ENCODE measurements around the gene OR5M3.

The OR5M3 gene

GRCh38 chr11:56486801-56487200 lies 13.6 kb upstream of the OR5M3 start:
- TF ChIP-seq CTCF (IDR thresholded peaks at IDR 0.05; ENCODE audit: low read depth, low read length): no peak
- DNase-seq (ENCODE audit: extremely low read depth, low read depth): no peak

DNA sequence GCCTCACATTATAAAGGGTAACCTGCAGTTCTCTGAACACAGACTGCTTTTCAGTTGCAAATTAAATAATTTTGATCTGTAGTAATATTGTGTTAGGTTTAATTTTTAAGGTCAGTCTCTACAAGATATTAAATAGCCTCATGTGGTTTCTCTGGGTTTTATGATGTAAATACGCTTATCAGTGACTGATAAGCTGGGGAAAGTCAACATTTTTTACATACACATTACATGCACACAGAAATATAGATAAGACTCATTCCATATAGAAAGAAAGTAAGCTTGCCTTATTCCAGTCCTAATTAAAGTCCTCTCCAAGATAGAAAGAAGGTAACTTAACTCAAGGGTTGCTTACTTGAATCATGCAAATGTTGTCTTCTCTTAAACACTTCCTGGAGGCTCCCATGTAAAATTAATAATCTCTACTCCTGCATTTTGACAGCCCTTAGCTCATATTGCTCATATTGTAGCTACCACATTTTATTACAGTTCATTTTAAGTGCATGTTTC lies 1.6 kb upstream of the OR5M3 start:
- no peak for TF ChIP-seq CTCF (IDR thresholded peaks at IDR 0.05; ENCODE audit: low read depth, low read length)
- DNase-seq (ENCODE audit: extremely low read depth, low read depth): no peak

- no peak for TF ChIP-seq CTCF (IDR thresholded peaks at IDR 0.05; ENCODE audit: low read depth, low read length)
Measured at GRCh38 chr11:56457076-56457475, 16.1 kb downstream of the OR5M3 start.

GRCh38 chr11:56453521-56453920 lies 19.6 kb downstream of the OR5M3 start:
- DNase-seq (ENCODE audit: extremely low read depth, low read depth): no peak
- no peak for TF ChIP-seq CTCF (IDR thresholded peaks at IDR 0.05; ENCODE audit: low read depth, low read length)

More at GRCh38 chr11:56457076-56457475, 16.1 kb downstream of the OR5M3 start:
- DNase-seq (ENCODE audit: extremely low read depth, low read depth): no peak
